Stimulated activated CD4-positive, alpha-beta T cell treated with anti-CD3 and anti-CD28 coated beads, TNF-alpha, amount 100 ng/mL, for 1 hour (primary cell): ENCODE measurements around the gene PSME4.
"Not testable (repeated sequence)": the region's sequence is repeated elsewhere in the genome, so short reads cannot be mapped to it uniquely, and the experiment has no call there.

Experiments used
- DNase-seq, 3 donors: peaks; one replicate each; pipeline ENCODE4 v3.0.0-alpha.2; 2020; ENCODE audit warnings: low read depth in 3 of 3, low spot score in 1 of 3

PSME4 gene

DNA sequence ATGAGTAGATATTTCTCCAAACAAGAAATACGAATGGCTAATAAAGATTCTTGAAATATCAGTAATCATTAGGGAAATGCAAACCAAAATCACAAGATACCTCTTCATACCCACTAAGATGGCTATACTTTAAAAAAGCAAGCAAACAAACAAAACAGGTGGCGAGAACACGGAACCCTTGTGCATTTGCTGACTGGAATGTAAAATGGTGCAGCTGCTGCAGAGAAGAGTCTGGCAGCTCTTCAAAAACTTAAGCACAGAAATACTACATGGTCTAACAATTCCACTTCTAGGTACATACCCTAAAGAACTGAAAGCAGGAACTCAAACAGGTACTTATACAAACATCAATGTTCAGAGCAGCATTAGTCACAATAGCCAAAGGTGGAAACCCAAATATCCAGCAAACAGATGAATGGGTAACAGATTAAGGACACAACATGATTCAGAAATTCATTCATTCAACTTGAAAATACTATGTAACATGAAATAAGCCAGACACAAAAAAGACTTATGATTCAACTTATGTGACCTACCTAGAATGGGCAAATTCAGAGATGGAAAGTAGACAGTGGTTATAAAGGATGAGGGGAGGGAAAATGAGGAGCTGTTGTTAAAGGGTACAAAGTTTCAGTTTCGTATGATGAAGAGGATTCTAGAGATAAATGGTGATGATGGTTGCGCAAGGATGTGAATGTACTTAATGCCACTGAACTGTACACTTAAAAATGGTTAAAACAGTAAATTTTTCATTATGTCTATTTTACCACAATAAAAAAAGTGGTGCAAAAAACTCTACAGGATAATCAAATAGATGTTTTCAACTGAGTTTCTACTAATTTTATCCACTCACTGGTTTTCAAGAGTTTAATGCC is 84.2 kb downstream of the PSME4 start:
- no peak for DNase-seq

DNA sequence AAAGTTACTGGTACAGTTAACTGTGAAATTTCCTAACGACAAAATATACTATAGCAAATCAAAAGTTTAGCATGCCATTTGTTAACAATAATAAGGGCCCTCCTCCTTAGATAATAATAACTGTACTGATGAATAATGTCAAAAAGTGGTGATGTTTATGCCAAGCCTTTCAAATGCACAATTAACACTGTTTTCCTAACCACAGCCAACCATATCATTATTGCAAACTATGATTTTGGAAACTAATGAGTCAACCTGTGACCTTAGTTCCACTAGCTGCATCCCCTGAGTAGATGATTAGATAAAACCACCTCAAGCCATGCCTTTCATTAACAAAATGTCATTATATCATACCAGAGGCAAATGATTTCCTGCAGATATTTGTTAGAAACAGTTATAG is 85.9 kb downstream of the PSME4 start:
- no peak for DNase-seq

DNA sequence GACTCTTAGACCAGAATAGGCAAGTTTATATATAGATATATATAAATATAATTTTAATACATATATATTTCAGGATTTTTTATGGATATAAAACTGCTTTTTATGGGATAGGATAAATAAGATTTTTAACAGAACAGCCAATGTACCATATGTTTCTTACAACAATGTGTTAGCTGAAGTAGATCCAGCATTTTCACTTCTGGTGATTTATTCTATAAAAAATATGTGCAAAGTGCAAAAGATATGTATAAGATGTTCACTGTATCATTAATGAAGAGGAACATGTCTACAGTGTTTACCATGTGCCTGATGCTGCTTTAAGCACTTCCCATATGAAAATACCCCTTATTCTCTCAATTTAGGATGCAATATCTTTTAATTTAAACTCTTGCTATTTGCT is 88.8 kb downstream of the PSME4 start:
- DNase-seq: no peak

GRCh38 chr2:53881360-53881759 is 89.4 kb downstream of the PSME4 start:
- no peak for DNase-seq

GRCh38 chr2:53880756-53881155 is 90.0 kb downstream of the PSME4 start:
- no peak for DNase-seq

GRCh38 chr2:53877556-53877955 is 93.2 kb downstream of the PSME4 start:
- DNase-seq: no peak

GRCh38 chr2:53877112-53877511 is 93.7 kb downstream of the PSME4 start:
- DNase-seq: no peak

GRCh38 chr2:53874401-53874950 is 96.3 kb downstream of the PSME4 start:
- no peak for DNase-seq

- DNase-seq: no peak
Observed at GRCh38 chr2:53867773-53868172, 103.0 kb downstream of the PSME4 start.

DNA sequence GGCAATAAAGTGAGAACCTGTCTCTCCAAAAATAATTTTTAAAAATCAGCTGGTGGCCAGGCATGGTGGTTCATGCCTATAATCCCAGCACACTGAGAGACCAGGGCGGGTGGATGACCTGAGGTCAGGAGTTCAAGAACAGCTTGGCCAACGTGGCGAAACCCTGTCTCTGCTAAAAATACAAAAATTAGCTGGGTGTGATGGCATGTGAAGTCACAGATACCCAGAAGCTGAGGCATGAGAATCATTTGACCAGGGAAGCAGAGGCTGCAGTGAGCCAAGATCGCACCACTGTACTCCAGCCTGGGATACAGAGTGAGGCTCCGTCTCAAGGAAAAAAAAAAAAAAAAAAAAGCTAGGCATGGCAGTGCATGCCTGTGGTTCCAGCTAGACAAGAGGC is 103.6 kb downstream of the PSME4 start:
- DNase-seq: no peak

- DNase-seq: no peak
Observed at GRCh38 chr2:53865962-53866361, 104.8 kb downstream of the PSME4 start.

DNA sequence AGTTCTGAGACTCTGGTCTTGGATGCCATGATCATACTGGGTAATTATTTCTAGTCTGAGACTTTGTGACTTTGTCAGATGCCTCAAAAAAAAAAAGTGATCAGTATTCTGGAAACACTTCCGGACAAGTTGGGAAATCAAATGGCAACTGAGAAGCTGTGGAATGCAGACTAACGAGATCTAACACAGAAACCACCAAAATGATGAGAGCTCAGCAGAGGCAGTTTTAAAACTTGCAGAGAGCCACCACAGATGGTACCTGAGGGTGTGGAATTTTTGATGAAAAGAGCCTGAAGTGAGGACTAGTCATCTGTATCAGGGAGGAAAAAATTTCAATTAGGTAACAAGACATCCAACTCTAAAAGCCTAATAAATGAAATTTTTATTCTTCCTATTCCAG is 105.5 kb downstream of the PSME4 start:
- no peak for DNase-seq

- no peak for DNase-seq
Observed at GRCh38 chr2:53863538-53864227, 107.1 kb downstream of the PSME4 start.

DNA sequence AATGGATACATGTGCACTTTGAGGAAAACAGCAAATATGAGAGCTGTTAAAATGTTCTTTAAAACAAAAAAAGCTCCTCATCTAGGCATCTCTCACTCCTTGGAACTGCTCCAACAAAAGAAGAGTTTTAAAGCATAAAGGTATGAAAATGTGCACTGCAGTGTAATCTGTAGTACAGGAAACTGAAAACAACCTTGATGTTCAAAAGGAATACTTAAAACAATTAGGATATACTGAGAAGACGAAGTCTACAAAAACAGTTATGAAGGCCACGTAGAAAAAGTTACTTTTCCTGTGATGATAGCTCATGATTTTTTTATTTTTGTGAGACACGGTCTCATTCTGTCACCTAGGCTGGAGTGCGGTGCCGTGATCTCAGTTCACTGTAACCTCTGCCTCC is 109.0 kb downstream of the PSME4 start:
- no peak for DNase-seq

DNA sequence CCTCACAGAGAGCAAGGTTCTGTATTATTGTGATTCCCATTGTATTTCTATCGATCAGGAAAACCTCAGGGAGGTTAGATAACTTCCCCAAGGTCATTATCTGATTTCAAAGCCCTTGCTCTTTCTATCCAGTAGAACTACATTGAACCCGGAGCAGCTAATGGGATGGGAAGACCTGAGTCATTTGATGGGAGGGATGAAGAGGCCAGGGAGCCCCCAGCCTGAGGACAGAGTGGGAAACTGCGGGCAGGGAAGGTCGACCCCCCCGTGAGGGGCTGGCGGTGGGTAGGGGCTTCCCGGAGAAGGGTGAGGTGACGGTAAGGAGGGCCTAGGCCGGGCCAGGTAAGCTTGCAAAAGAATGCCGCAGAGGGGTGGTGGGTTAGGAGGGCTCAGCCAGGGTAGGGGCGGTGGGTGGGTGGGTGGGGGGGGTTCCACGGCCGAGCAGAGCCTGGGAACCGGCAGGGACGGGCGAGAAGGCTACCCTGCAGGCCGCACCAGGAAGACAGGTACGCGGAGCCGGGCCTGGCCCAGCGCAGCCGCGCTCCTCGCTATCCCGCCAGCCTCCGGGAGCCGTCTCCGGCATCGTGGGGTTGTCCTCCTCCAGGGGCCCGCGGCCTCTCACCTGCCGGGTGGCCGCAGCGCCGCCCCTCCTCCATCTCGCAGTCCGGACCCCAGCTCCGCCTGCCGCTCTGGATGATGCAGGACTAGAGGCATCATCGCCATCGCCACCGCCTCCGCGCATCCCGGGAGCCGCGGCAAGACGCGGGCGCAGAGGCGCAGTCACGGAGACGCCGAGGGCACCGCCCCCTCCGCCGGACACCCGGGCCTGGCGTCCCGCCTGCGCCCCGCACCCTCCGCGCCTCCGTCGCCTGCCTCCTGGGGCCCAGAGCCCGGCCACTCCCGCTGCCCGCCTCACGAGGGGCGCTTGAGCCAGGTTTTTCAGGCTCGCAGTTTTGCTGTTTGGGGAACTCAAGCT is 111.3 kb downstream of the PSME4 start, which contains the start of gene GPR75:
Gene GPR75 (minus strand): TSS at position 762 of the 976 bp plus-strand sequence. CDS start 5,211 bp downstream, outside the sequence.
- DNase-seq: no peak

- no peak for DNase-seq
Observed at GRCh38 chr2:53856272-53856671, 114.5 kb downstream of the PSME4 start.

DNA sequence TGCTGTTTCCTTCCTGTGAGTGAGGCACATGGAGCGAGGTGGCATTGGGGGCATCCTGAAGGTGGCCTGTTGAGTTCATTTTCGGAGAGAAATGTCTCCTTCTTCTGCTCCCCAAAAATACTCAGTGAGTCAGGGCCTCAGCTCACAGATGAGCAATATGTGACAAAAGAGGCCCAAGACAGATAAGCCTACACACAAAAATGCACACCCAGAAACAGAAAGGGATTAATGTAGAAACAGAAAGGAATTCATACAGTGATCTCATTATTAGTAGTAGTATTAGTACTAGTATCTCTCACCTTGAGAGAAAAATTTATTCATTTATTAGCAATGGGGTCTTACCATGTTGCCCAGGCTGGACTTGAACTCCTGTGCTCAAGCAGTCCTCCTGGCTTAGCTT is 116.1 kb downstream of the PSME4 start:
- no peak for DNase-seq

GRCh38 chr2:53852532-53852931 is 118.3 kb downstream of the PSME4 start:
- no peak for DNase-seq

DNA sequence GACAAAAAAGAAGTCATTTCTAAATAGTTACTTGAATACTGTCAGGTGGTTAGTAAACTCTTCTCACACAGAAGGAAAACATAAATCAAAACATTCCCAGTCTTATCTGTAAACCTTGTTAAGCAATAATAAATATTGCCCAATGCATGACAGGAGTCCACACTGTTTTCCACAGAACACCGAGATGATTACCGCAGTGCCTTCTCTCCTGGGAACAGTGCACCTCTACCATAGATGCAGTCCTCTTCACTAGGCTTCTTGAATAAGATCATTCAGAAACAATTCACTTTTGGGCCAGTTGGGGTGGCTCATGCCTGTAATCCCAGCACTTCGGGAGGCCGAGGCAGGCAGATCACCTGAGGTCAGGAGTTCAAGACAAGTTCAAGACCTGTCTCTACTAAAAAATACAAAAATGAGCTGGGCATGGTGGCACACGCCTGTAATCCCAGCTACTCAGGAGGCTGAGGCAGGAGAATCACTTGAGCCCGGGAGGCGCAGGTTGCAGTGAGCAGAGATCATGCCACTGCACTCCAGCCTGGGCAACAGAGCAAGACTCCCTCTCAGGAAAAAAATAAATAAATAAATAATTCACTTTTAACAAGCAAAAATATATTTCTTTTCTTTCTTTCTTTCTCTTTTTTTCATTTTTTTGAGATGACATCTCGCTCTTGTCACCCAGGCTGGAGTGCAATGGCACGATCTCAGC is 119.6 kb downstream of the PSME4 start:
- DNase-seq: not testable (repeated sequence)

- DNase-seq: no peak
Observed at GRCh38 chr2:53848062-53848461, 122.7 kb downstream of the PSME4 start.
